ENCODE data around the gene TXNIP. TPM values are rescaled to one million over a fixed set of nuclear protein-coding genes. Genes with fewer than 3 reads are reported as not detected.

TXNIP gene
- total RNA-seq, 1 experiment from 2014 or later: 20.6 TPM

GRCh38 chr1:145978854-145979745, 17.3 kb downstream of the TXNIP start:
- H3K36me3 ChIP-seq: no peaks in the 10 kb centered on the region; the same call in 1 of the 2 replicates
- DNase-seq: peak; percentile 76
- H3K27me3 ChIP-seq: no peaks in the 10 kb centered on the region
- H3K9me3 ChIP-seq: no peaks in the 10 kb centered on the region
- H3K4me3 ChIP-seq: no peak overlapping the region

GRCh38 chr1:145978471-145978853, 17.9 kb downstream of the TXNIP start:
- Histone ChIP-seq H3K27me3 (no peaks in the 10 kb centered on the region), H3K4me3 (no peak overlapping the region), H3K36me3 (no peaks in the 10 kb centered on the region; the same call in 1 of the 2 replicates), H3K9me3 (no peaks in the 10 kb centered on the region)
- DNase-seq: no peak

- H3K9me3 ChIP-seq: no peaks in the 10 kb centered on the region
- no peaks in the 10 kb centered on the region; the same call in 1 of the 2 replicates for H3K36me3 ChIP-seq
- H3K27me3 ChIP-seq: no peaks in the 10 kb centered on the region
- DNase-seq: peak; percentile 54
- no peak overlapping the region for H3K4me3 ChIP-seq
Observed at GRCh38 chr1:145977486-145978470, 18.6 kb downstream of the TXNIP start.

DNA sequence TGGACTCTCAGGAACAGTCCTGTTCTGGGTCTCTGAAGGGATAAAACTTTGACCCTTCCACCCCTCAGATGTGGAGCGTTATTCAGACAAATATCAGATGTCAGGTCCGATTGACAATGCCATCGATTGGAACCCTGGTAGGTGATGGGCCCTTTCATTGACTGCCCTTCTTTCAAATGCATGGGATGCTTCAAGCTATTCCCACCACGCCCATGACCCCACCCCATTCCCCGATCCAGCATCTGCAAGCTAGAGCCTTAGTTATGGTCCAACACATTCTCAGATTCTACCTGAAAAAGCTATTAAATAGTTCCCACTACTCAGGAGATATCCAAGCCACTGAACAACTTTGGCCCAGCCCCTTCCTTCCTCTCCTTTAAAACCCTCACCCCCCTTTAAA, 19.4 kb downstream of the TXNIP start:
- H3K9me3 ChIP-seq: no peaks in the 10 kb centered on the region
- H3K4me3 ChIP-seq: no peak overlapping the region
- no peaks in the 10 kb centered on the region; the same call in 1 of the 2 replicates for H3K36me3 ChIP-seq
- DNase-seq: no peak
- H3K27me3 ChIP-seq: no peaks in the 10 kb centered on the region

- no peaks in the 10 kb centered on the region for H3K9me3 ChIP-seq
- no peaks in the 10 kb centered on the region; the same call in 1 of the 2 replicates for H3K36me3 ChIP-seq
- no peaks in the 10 kb centered on the region for H3K27me3 ChIP-seq
- H3K4me3 ChIP-seq: no peak overlapping the region
- DNase-seq: no peak
Observed at GRCh38 chr1:145975216-145975615, 21.2 kb downstream of the TXNIP start.

DNA sequence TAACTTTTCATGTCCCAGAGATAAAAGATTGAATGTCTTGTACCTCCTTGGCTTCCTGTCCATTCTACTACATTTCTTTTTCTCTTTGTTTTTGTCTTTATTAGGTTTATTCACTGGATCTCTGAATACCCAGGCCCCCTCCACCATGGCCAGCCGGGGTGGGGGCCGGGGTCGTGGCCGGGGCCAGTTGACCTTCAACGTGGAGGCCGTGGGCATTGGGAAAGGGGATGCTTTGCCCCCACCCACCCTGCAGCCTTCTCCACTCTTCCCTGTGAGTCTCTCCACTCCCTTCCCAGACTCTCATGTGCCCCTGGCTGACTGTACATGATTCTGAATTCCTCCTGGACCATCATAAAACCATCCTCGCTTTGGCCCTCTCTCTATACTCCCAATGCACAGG, 21.7 kb downstream of the TXNIP start:
- DNase-seq: no peak
- Histone ChIP-seq H3K9me3 (no peaks in the 10 kb centered on the region), H3K27me3 (no peaks in the 10 kb centered on the region), H3K36me3 (no peaks in the 10 kb centered on the region; the same call in 1 of the 2 replicates), H3K4me3 (no peak overlapping the region)

DNA sequence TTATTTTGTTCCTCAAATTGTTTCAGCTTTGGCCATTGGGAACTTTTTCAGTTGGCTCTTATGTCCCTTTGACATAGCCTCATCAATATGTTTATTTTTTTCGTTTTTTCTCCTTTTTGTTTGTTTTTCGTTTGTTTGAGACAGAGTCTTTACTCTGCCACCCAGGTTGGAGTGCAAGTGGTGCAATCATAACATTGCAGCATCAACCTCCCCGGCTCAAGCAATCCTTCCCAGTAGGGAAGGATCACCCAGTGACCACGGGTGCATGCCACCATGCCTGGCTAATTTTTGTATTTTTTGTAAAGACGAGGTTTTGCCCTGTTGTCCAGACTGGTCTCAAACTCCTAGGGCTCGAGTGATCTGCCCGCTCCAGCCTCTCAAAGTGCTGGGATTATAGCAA, 23.8 kb downstream of the TXNIP start:
- H3K9me3 ChIP-seq: peaks cover 3% of the 10 kb centered on the region; the same call in 1 of the 2 replicates
- DNase-seq: no peak
- no peaks in the 10 kb centered on the region for H3K36me3 ChIP-seq
- H3K4me3 ChIP-seq: no peak overlapping the region
- no peaks in the 10 kb centered on the region for H3K27me3 ChIP-seq

DNA sequence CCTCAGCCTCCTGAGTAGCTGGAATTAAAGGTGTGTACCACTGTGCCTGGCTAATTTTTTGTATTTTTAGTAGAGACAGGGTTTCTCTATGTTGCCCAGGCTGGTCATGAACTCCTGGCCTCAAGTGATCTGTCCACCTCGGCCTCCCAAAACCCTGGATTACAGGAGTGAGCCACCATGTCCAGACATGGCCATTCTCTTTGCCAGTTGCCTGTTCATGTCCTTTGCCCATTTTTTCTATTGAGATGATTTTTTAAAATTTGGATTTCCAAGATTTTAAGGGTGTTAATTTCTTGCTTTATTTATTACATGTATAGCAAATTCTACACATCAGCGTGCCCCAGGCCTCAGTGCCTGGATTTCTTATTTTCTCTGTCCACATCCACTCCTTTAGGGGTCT, 29.1 kb downstream of the TXNIP start:
- DNase-seq: no peak
- Histone ChIP-seq H3K36me3 (no peaks in the 10 kb centered on the region), H3K9me3 (peaks cover 8% of the 10 kb centered on the region; the same call in 1 of the 2 replicates), H3K27me3 (no peaks in the 10 kb centered on the region), H3K4me3 (no peak overlapping the region)

GRCh38 chr1:145965119-145965744, 31.1 kb downstream of the TXNIP start:
- H3K9me3 ChIP-seq: peaks cover 8% of the 10 kb centered on the region; the same call in 1 of the 2 replicates

GRCh38 chr1:145964328-145965118, 31.9 kb downstream of the TXNIP start, which contains the start of the genes ANKRD34A and POLR3GL:
ANKRD34A (minus strand) TSS chr1:145964575; CDS start chr1:145961759, 2,816 bp downstream.
POLR3GL (plus strand) TSS chr1:145964690; CDS start chr1:145974866, 10,176 bp downstream.
- Histone ChIP-seq H3K9me3 (peaks cover 8% of the 10 kb centered on the region; the same call in 1 of the 2 replicates), H3K36me3 (no peaks in the 10 kb centered on the region), H3K4me3 (peak within 1 kb of the TSS; percentile 91), H3K27me3 (no peaks in the 10 kb centered on the region)
- DNase-seq: peak; percentile 95

More at GRCh38 chr1:145965119-145965744, 31.1 kb downstream of the TXNIP start:
- Histone ChIP-seq H3K27me3 (no peaks in the 10 kb centered on the region), H3K36me3 (no peaks in the 10 kb centered on the region), H3K4me3 (peak overlapping the region; percentile 91)
- DNase-seq: no peak

GRCh38 chr1:145963265-145964019, 32.9 kb downstream of the TXNIP start:
- Histone ChIP-seq H3K4me3 (peak overlapping the region; percentile 91), H3K9me3 (peaks cover 8% of the 10 kb centered on the region; the same call in 1 of the 2 replicates), H3K36me3 (no peaks in the 10 kb centered on the region), H3K27me3 (no peaks in the 10 kb centered on the region)
- DNase-seq: no peak

DNA sequence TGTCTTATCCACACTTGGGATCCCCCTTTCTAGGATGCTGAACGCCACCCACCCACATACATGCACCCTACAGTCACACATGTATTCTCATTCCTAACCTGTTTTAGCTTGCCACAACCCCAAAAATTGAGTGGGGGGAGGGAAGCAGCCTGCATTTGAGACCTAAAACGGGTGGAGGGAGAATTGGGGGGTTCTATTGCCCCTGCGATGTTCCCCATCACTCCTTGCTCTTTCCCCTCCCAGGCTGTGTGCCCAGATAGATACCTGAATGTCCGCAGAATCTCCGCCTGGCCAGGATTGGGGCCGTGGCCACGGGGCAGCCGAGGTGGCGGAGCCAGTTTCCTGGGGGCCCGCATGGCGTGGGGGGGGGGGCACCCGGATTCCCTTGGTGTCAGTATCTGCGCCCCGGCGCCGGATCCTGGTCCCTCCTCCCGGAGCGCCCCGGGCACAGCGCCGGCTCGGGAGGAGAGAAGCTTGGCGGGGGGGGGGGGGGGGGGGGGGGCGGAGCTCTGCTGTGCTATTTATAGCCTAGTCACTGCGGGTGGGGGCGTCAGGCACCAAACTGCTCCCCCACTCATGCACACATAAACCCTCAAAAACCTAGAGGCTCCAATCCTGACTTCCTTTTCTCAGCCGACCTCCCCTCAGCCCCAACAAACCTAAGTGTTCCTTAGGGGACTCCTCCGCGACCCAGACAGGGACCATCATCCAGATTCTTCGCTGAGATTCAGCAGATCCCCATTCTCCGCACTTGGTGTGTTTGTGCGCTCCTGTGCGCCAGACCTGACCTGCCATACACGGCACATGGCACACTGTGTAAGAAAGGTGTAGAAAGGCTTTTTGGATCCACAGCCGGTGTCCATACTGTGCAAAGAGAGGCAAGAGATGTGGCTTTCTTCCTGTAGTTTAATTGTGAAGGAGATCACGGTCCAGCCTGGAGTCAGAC, 33.9 kb downstream of the TXNIP start:
- DNase-seq: no peak
- peaks cover 4% of the 10 kb centered on the region; the same call in 1 of the 2 replicates for H3K9me3 ChIP-seq
- H3K27me3 ChIP-seq: no peaks in the 10 kb centered on the region
- H3K4me3 ChIP-seq: 0 out of 2 replicates have a peak overlapping the region, but pooled peaks have one; percentile 16
- no peaks in the 10 kb centered on the region for H3K36me3 ChIP-seq

DNA sequence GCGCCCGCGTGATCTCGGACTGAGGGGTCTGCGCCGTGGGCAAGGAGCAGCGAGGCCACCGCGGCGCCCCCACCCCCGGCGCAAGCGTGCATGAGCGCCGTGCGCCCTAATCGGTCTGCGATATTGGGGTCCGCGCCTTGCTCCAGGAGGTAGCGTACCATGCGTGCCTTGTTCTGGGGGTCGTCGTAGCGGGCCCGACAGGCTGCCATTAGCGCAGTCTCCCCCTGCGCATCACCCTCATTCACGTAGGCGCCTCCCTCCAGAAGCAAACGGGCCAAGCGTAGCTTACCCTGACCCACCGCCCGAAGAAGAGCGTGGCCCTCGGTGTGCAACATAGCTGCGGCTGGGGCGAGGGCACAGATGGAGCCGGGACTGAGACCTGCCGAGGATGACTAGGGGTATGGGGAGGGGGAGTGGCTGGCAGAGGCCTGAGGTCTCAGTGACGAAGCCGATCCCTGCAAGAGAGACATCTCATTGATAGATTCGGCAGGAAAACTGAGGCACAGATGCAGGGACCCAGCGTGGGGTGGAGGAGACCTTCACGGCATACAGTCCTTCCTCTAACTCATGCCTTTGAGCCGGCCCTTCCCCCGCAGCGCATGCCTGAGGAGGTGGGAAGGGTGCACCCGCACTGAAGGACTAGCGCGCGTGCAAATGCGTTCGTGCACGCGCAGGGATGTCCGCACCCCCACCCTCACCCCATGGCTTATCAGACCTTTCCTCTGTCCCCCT, 34.8 kb downstream of the TXNIP start:
- no peak for DNase-seq
- H3K27me3 ChIP-seq: no peaks in the 10 kb centered on the region
- no peak overlapping the region for H3K4me3 ChIP-seq
- no peaks in the 10 kb centered on the region for H3K36me3 ChIP-seq
- no peaks in the 10 kb centered on the region for H3K9me3 ChIP-seq

Measured in MG63 (cell line).